Measurements from ENCODE around the gene SLC47A1.
A peak's percentile ranks its signal among the peaks of the same experiment; 100 is the strongest.
"Not testable (repeated sequence)": the region's sequence is repeated elsewhere in the genome, so short reads cannot be mapped to it uniquely, and the experiment has no call there.

Gene SLC47A1

DNA sequence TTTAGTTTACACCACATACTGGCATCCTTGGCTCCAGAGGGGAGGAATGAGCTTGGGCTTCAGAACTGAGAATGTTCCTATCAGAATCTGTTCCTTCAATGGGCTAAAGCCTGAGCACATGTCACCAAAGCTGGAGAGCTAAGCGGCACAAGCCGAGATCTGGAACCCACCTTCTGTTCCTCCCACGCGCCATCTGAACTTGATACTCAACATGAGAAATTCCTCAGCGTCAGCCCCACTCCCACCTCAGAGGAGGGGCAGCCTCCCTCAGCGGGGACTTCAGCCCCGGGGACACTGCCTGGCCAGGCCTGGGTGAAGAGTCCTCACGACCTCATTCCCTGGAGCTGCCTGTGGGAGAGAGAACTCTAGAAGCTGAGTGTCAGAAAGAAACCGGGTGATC lies 22.8 kb upstream of the SLC47A1 start:
- TF ChIP-seq, protein P1, sequence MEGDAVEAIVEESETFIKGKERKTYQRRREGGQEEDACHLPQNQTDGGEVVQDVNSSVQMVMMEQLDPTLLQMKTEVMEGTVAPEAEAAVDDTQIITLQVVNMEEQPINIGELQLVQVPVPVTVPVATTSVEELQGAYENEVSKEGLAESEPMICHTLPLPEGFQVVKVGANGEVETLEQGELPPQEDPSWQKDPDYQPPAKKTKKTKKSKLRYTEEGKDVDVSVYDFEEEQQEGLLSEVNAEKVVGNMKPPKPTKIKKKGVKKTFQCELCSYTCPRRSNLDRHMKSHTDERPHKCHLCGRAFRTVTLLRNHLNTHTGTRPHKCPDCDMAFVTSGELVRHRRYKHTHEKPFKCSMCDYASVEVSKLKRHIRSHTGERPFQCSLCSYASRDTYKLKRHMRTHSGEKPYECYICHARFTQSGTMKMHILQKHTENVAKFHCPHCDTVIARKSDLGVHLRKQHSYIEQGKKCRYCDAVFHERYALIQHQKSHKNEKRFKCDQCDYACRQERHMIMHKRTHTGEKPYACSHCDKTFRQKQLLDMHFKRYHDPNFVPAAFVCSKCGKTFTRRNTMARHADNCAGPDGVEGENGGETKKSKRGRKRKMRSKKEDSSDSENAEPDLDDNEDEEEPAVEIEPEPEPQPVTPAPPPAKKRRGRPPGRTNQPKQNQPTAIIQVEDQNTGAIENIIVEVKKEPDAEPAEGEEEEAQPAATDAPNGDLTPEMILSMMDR (IDR thresholded peaks at IDR 0.05; ENCODE audit: extremely low read depth, missing control alignments), result no peak
- no peak for DNase-seq (ENCODE audit: low spot score)

DNA sequence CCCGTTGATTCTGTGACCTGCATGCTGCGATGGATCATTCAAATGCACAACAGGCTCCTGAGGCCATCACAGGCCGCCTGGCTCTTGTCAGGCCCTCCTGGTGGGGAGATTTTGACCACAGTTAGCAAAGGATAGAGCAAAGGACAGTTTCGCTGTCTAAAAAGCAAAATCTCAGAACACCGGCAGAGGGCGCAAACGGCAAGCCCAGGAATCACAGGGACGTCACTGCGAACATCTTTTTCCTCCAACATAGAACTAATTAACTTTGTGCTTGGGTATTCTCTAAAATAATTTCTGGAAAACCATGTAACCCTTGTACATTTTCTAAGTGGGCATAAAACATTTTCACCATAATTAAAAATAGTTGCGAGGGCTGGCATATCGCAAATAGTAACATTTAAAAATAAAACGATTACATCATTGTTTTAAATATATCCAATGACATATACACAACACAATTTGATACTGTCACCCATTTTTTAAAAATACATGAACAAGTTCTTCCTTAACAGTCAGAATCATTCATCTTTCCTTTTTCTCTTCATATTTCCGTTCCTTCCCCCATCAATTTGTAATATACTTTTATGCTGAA lies 19.7 kb upstream of the SLC47A1 start:
- peak; percentile 69 for DNase-seq (ENCODE audit: low spot score)
- TF ChIP-seq, protein P1 (IDR thresholded peaks at IDR 0.05; ENCODE audit: extremely low read depth, missing control alignments), result peak; percentile 72

DNA sequence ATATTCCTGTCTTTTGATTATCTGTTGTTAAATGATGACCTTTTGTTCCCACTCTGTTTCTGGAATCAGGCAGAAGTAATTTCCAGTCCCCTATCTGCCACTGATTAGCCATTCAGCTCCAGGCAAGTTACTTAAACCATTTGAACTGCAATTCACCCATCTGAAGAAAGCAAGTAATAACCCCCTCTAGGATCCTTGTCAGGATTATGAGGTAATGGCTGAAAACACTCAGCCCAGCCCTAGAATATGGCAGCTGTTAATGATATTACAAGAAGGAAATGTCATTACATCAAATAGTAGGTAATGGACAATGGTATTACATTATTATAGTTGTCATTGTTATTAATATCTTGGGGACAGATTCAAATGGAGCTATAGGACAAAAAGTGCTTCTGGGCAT lies 16.0 kb upstream of the SLC47A1 start:
- no peak for DNase-seq (ENCODE audit: low spot score)
- TF ChIP-seq, protein P1 (IDR thresholded peaks at IDR 0.05; ENCODE audit: extremely low read depth, missing control alignments), result no peak

GRCh38 chr17:19519388-19520291 lies 14.0 kb upstream of the SLC47A1 start:
- DNase-seq (ENCODE audit: low spot score), result not testable (repeated sequence)

DNA sequence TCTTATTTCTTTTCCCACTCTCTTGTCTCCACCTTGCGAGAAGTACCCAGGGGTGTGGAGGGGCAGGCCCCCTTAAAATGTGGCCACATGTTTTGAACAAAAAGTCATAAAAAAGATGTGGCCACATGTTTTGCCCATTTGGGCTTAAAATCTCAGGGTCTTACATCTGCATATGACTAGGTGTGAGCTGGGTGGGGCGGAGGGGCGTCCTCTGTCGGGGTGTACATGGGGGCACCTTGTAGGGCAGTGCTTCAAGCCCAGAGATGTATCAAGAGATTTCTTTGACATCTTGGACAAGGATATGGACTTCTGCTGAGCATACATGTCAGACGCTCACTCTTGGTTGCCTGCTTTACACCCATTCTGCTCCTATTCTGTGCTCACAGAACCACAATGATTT lies 13.0 kb upstream of the SLC47A1 start:
- no peak for DNase-seq (ENCODE audit: low spot score)
- TF ChIP-seq, protein P1 (IDR thresholded peaks at IDR 0.05; ENCODE audit: extremely low read depth, missing control alignments), result no peak

DNA sequence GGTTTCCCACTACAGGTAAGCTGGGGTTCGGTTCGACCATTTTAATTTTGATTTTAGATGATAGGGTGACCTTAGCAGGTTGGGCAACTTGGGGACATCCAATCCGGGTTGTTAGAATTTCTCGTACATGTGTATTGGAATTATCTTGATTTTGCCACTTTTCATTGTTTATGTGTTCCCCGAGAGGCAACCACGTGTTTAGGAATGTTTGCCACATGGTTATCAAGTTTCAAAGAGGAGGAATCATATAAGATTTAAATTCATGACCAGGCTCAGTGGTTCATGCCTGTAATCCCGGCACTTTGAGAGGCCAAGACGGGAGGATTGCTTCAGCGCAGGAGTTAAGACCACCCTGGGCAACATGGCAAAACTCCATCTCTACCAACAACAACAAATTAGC lies 10.0 kb upstream of the SLC47A1 start:
- TF ChIP-seq, protein P1 (IDR thresholded peaks at IDR 0.05; ENCODE audit: extremely low read depth, missing control alignments), result no peak
- no peak for DNase-seq (ENCODE audit: low spot score)

- DNase-seq (ENCODE audit: low spot score), result not testable (repeated sequence)
Observed at GRCh38 chr17:19526950-19527349, 6.7 kb upstream of the SLC47A1 start.

- TF ChIP-seq, protein P1 (IDR thresholded peaks at IDR 0.05; ENCODE audit: extremely low read depth, missing control alignments), result no peak
- DNase-seq (ENCODE audit: low spot score), result no peak
Observed at GRCh38 chr17:19531780-19532501, 1.7 kb upstream of the SLC47A1 start.
